SK-N-SH (cell line): Measurements from ENCODE around the gene KCTD15.

ENCODE experiments used
- CTCF ChIP-seq: fragments of 200-600 bp; sonication (generic); IDR thresholded peaks from 2 replicates; pipeline ENCODE4 v1.6.1; 2017; ENCODE audit warnings: antibody characterized with exemption, mild to moderate bottlenecking, moderate library complexity
- EP300 ChIP-seq, 2 experiments: IDR thresholded peaks; 2 replicates each; pipeline versions ENCODE4 v1.4.0 to v1.6.1; 2012; ENCODE audit warnings: borderline replicate concordance in 1 of 2, low read depth in 1 of 2, low read length in 1 of 2
- PBX3 ChIP-seq: IDR thresholded peaks from 2 replicates; pipeline ENCODE4; 2012
- RAD21 ChIP-seq: IDR thresholded peaks from 2 replicates; pipeline ENCODE4 v1.6.1; 2012; ENCODE audit warnings: mild to moderate bottlenecking, low read length
- TAF1 ChIP-seq: IDR thresholded peaks from 2 replicates; pipeline ENCODE4 v1.6.1; 2012; ENCODE audit warnings: low read depth, mild to moderate bottlenecking, low read length, moderate library complexity, borderline replicate concordance

- TF ChIP-seq EP300 (IDR thresholded peaks at IDR 0.05; ENCODE audit: borderline replicate concordance in 1 of 2, low read depth in 1 of 2, low read length in 1 of 2) (no peak), PBX3 (no peak), TAF1 (no peak), CTCF (no peak), RAD21 (no peak)
These were observed 45.0 kb downstream of the KCTD15 start for GRCh38 chr19:33841685-33842084.
